ENCODE measurements around the gene PRAC2.

Gene PRAC2

GRCh38 chr17:48735062-48735351 is 12.0 kb downstream of the PRAC2 start:
- no peaks in the 10 kb centered on the region for H3K9me2 ChIP-seq (replicated peaks; ENCODE audit: control insufficient read depth, low read length)
- no peak overlapping the region for H3K4me3 ChIP-seq (ENCODE audit: low read length)
- TF ChIP-seq, protein P1, sequence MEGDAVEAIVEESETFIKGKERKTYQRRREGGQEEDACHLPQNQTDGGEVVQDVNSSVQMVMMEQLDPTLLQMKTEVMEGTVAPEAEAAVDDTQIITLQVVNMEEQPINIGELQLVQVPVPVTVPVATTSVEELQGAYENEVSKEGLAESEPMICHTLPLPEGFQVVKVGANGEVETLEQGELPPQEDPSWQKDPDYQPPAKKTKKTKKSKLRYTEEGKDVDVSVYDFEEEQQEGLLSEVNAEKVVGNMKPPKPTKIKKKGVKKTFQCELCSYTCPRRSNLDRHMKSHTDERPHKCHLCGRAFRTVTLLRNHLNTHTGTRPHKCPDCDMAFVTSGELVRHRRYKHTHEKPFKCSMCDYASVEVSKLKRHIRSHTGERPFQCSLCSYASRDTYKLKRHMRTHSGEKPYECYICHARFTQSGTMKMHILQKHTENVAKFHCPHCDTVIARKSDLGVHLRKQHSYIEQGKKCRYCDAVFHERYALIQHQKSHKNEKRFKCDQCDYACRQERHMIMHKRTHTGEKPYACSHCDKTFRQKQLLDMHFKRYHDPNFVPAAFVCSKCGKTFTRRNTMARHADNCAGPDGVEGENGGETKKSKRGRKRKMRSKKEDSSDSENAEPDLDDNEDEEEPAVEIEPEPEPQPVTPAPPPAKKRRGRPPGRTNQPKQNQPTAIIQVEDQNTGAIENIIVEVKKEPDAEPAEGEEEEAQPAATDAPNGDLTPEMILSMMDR (IDR thresholded peaks at IDR 0.05; ENCODE audit: low read depth, low read length, poor library complexity, severe bottlenecking), result no peak
- TF ChIP-seq EZH2phosphoT487 (IDR thresholded peaks at IDR 0.05; ENCODE audit: borderline replicate concordance, low read length), result no peak
- no peaks in the 10 kb centered on the region for H3K4me1 ChIP-seq (ENCODE audit: control insufficient read depth, low read length)
- no peaks in the 10 kb centered on the region for H3K79me2 ChIP-seq (ENCODE audit: control insufficient read depth, low read length)
- no peaks in the 10 kb centered on the region for H3F3A ChIP-seq (ENCODE audit: control insufficient read depth, insufficient read depth)
- peaks cover 54% of the 10 kb centered on the region for H3K27me3 ChIP-seq (ENCODE audit: control insufficient read depth, low read length)
- H3K27ac ChIP-seq (ENCODE audit: low read depth, low read length), result no peak overlapping the region
- no peaks in the 10 kb centered on the region for H4K20me1 ChIP-seq (ENCODE audit: control insufficient read depth, insufficient read depth, low read depth, low read length)
- no peak overlapping the region for H3K4me2 ChIP-seq (ENCODE audit: low read length)
- no peaks in the 10 kb centered on the region for H3K9me3 ChIP-seq (ENCODE audit: control insufficient read depth, insufficient read depth, low read length)
- no peaks in the 10 kb centered on the region for H3K36me3 ChIP-seq (ENCODE audit: control insufficient read depth, low read length)

GRCh38 chr17:48737330-48738043 is 14.5 kb downstream of the PRAC2 start:
- H3K4me1 ChIP-seq (ENCODE audit: control insufficient read depth, low read length), result no peaks in the 10 kb centered on the region
- H3K79me2 ChIP-seq (ENCODE audit: control insufficient read depth, low read length), result no peaks in the 10 kb centered on the region
- H3K4me2 ChIP-seq (ENCODE audit: low read length), result no peak overlapping the region
- no peaks in the 10 kb centered on the region for H3K36me3 ChIP-seq (ENCODE audit: control insufficient read depth, low read length)
- H3K9me3 ChIP-seq (ENCODE audit: control insufficient read depth, insufficient read depth, low read length), result no peaks in the 10 kb centered on the region
- TF ChIP-seq EZH2phosphoT487 (IDR thresholded peaks at IDR 0.05; ENCODE audit: borderline replicate concordance, low read length), result no peak
- TF ChIP-seq, protein P1 (IDR thresholded peaks at IDR 0.05; ENCODE audit: low read depth, low read length, poor library complexity, severe bottlenecking), result no peak
- no peaks in the 10 kb centered on the region for H3K9me2 ChIP-seq (replicated peaks; ENCODE audit: control insufficient read depth, low read length)
- peaks cover 52% of the 10 kb centered on the region for H3K27me3 ChIP-seq (ENCODE audit: control insufficient read depth, low read length)
- H3K4me3 ChIP-seq (ENCODE audit: low read length), result no peak overlapping the region
- no peaks in the 10 kb centered on the region for H4K20me1 ChIP-seq (ENCODE audit: control insufficient read depth, insufficient read depth, low read depth, low read length)
- no peaks in the 10 kb centered on the region for H3F3A ChIP-seq (ENCODE audit: control insufficient read depth, insufficient read depth)
- no peak overlapping the region for H3K27ac ChIP-seq (ENCODE audit: low read depth, low read length)

GRCh38 chr17:48738424-48738802 is 15.4 kb downstream of the PRAC2 start:
- H3K9me3 ChIP-seq (ENCODE audit: control insufficient read depth, insufficient read depth, low read length), result no peaks in the 10 kb centered on the region
- no peak overlapping the region for H3K27ac ChIP-seq (ENCODE audit: low read depth, low read length)
- H3F3A ChIP-seq (ENCODE audit: control insufficient read depth, insufficient read depth), result no peaks in the 10 kb centered on the region
- TF ChIP-seq, protein P1 (IDR thresholded peaks at IDR 0.05; ENCODE audit: low read depth, low read length, poor library complexity, severe bottlenecking), result no peak
- TF ChIP-seq EZH2phosphoT487 (IDR thresholded peaks at IDR 0.05; ENCODE audit: borderline replicate concordance, low read length), result no peak
- peaks cover 61% of the 10 kb centered on the region for H3K27me3 ChIP-seq (ENCODE audit: control insufficient read depth, low read length)
- no peak overlapping the region for H3K4me2 ChIP-seq (ENCODE audit: low read length)
- no peaks in the 10 kb centered on the region for H3K9me2 ChIP-seq (replicated peaks; ENCODE audit: control insufficient read depth, low read length)
- no peak overlapping the region for H3K4me3 ChIP-seq (ENCODE audit: low read length)
- H3K36me3 ChIP-seq (ENCODE audit: control insufficient read depth, low read length), result no peaks in the 10 kb centered on the region
- H3K4me1 ChIP-seq (ENCODE audit: control insufficient read depth, low read length), result no peaks in the 10 kb centered on the region
- no peaks in the 10 kb centered on the region for H3K79me2 ChIP-seq (ENCODE audit: control insufficient read depth, low read length)
- no peaks in the 10 kb centered on the region for H4K20me1 ChIP-seq (ENCODE audit: control insufficient read depth, insufficient read depth, low read depth, low read length)

All from DOHH2 (cell line).